ENCODE data around the gene EHMT1. TPM values are rescaled to one million over a fixed set of nuclear protein-coding genes. Genes with fewer than 3 reads are reported as not detected.
A peak's percentile ranks its signal among the peaks of the same experiment; 100 is the strongest.

The EHMT1 gene
- total RNA-seq, 2 experiments from 2014 or later: 145 to 295 TPM

DNA sequence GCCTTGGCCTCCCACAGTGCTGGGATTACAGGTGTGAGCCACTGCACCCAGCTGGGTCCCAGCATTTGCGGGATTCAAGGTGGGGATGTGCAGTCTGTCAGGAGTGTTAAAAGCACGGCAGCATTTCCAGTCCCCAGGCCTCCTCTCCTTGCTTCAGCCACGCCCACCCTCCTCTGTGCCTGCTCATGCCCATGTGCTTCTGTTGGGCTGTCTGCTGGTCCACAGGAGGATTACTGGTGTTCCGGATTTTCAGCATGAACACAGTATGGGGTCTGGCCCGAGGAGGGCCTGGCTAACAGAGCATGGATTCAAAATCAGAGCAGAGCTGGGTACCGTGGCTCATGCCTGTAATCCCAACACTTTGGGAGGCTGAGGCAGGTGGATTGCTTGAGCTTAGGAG is 7.9 kb upstream of the EHMT1 start:
- H3K4me2 ChIP-seq (ENCODE audit: low read length): no peak overlapping the region
- no peaks in the 10 kb centered on the region for H3K79me2 ChIP-seq (ENCODE audit: insufficient read depth, low read depth, low read length)
- CTCF ChIA-PET (ENCODE audit: unreplicated experiment): no interaction called here
- no peaks in the 10 kb centered on the region for H3K9me2 ChIP-seq (ENCODE audit: insufficient read depth, low read length)
- no peak for TF ChIP-seq EZH2phosphoT487 (IDR thresholded peaks at IDR 0.05; ENCODE audit: borderline replicate concordance, low read depth, low read length)
- TF ChIP-seq, protein P1, sequence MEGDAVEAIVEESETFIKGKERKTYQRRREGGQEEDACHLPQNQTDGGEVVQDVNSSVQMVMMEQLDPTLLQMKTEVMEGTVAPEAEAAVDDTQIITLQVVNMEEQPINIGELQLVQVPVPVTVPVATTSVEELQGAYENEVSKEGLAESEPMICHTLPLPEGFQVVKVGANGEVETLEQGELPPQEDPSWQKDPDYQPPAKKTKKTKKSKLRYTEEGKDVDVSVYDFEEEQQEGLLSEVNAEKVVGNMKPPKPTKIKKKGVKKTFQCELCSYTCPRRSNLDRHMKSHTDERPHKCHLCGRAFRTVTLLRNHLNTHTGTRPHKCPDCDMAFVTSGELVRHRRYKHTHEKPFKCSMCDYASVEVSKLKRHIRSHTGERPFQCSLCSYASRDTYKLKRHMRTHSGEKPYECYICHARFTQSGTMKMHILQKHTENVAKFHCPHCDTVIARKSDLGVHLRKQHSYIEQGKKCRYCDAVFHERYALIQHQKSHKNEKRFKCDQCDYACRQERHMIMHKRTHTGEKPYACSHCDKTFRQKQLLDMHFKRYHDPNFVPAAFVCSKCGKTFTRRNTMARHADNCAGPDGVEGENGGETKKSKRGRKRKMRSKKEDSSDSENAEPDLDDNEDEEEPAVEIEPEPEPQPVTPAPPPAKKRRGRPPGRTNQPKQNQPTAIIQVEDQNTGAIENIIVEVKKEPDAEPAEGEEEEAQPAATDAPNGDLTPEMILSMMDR (conservative IDR thresholded peaks at IDR 0.05; ENCODE audit: low read length): no peak
- POLR2A ChIA-PET: no interaction called here
- H3K4me3 ChIP-seq (ENCODE audit: low read depth, low read length, poor library complexity, severe bottlenecking): no peak overlapping the region
- no peaks in the 10 kb centered on the region for H4K20me1 ChIP-seq (ENCODE audit: insufficient read depth, low read length)
- no TSS peak for BruUV-seq (replicated peaks)
- DNase-seq (ENCODE audit: low spot score): no peak
- intact Hi-C loops (cut with micrococcal nuclease; ENCODE audit: unreplicated experiment): no loop called here
- peaks cover 30% of the 10 kb centered on the region for H3K4me1 ChIP-seq (ENCODE audit: insufficient read depth, low read length, poor library complexity, severe bottlenecking)
- peaks cover 31% of the 10 kb centered on the region for H3K36me3 ChIP-seq (ENCODE audit: insufficient read depth, low read length)
- no peaks in the 10 kb centered on the region for H3K9me3 ChIP-seq (ENCODE audit: low read length)
- H3K27ac ChIP-seq (ENCODE audit: low read depth, low read length, poor library complexity, severe bottlenecking): no peak overlapping the region
- H2AFZ ChIP-seq (ENCODE audit: low read length): no peak overlapping the region

DNA sequence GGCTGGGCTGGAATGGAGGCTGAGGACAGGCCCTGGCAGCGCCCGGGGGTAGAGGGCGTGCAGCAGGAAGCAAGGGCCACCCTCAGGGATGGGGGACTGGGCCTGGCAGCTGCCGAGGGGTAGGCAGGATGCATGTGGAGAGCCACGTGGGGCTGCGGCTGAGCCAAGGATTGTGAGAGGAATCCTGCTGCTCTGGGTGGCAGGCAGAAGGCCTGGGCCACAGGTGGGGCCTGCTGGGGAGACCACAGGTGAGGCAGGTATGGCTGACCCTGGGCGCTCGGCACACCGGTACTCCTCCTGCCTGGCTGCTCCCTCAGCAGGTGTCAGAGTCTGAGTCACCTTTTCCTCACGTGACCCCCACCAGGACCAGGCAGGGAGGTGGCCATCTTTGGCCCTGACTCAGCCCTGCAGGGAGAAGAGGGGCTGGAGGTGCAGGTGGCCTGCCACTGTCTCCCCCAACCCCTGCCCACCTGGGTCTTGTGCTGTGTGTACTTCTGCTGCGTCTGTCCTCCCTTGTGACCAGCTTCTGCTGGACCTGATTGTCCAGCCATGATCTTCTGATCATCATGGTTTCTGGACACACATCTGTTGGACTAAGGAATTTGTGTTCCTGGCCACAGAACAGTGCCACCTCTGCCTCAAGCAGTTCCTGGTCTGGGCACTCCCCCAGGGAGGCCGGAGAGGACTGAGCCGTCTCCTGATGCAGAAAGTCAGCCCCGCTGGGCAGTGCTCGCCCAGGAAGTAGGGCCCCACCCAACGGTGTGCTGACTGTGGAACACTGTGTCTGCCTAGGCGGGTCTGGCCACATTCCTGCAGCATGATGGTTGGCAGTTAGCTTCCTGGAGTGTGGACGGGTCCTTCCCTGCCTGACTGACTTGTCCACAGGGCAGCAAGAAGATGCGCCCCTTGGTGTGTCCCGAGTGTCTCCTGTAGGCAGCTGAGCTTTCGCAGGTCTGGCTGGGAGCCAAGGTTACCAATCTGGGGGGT is 6.9 kb upstream of the EHMT1 start:
- DNase-seq (ENCODE audit: low spot score): peak; percentile 30
- H3K79me2 ChIP-seq (ENCODE audit: insufficient read depth, low read depth, low read length): peaks cover 8% of the 10 kb centered on the region
- ChIA-PET CTCF (ENCODE audit: unreplicated experiment) (no interaction called here), POLR2A (no interaction called here)
- H3K4me1 ChIP-seq (ENCODE audit: insufficient read depth, low read length, poor library complexity, severe bottlenecking): peaks cover 31% of the 10 kb centered on the region
- H3K36me3 ChIP-seq (ENCODE audit: insufficient read depth, low read length): peaks cover 40% of the 10 kb centered on the region
- H2AFZ ChIP-seq (ENCODE audit: low read length): no peak overlapping the region
- no peaks in the 10 kb centered on the region for H4K20me1 ChIP-seq (ENCODE audit: insufficient read depth, low read length)
- no peaks in the 10 kb centered on the region for H3K9me2 ChIP-seq (ENCODE audit: insufficient read depth, low read length)
- no peaks in the 10 kb centered on the region for H3K9me3 ChIP-seq (ENCODE audit: low read length)
- no peak overlapping the region for H3K27ac ChIP-seq (ENCODE audit: low read depth, low read length, poor library complexity, severe bottlenecking)
- intact Hi-C loops (cut with micrococcal nuclease; ENCODE audit: unreplicated experiment): no loop called here
- TF ChIP-seq EZH2phosphoT487 (IDR thresholded peaks at IDR 0.05; ENCODE audit: borderline replicate concordance, low read depth, low read length): no peak
- TF ChIP-seq, protein P1 (conservative IDR thresholded peaks at IDR 0.05; ENCODE audit: low read length): no peak
- BruUV-seq (replicated peaks): no TSS peak
- no peak overlapping the region; the same call in 1 of the 2 replicates for H3K4me2 ChIP-seq (ENCODE audit: low read length)
- H3K4me3 ChIP-seq (ENCODE audit: low read depth, low read length, poor library complexity, severe bottlenecking): no peak overlapping the region

DNA sequence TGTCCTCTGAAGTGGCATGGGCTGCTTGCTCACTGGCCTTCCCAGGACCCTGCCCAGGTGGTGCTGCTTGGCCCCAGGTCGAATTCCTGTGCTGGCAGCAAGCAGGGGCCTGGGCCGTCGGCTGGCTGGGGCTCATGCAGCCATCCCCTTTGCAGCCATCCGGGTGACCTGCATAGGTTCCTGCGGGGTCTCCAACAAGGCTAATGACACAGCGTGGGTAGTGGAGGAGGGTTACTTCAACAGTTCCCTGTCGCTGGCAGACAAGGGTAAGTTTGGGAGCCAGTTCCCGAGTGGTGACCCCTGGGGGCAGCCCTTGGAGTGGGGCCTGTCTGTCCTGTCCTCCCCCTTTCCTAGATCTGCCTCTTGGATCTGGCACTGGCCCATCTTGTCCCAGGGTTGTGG is 6.1 kb upstream of the EHMT1 start:
- CTCF ChIA-PET (ENCODE audit: unreplicated experiment): no interaction called here
- H3K9me3 ChIP-seq (ENCODE audit: low read length): no peaks in the 10 kb centered on the region
- H3K27ac ChIP-seq (ENCODE audit: low read depth, low read length, poor library complexity, severe bottlenecking): no peak overlapping the region
- no peak overlapping the region for H3K4me2 ChIP-seq (ENCODE audit: low read length)
- peaks cover 32% of the 10 kb centered on the region for H3K4me1 ChIP-seq (ENCODE audit: insufficient read depth, low read length, poor library complexity, severe bottlenecking)
- peaks cover 47% of the 10 kb centered on the region for H3K36me3 ChIP-seq (ENCODE audit: insufficient read depth, low read length)
- no peak overlapping the region for H3K4me3 ChIP-seq (ENCODE audit: low read depth, low read length, poor library complexity, severe bottlenecking)
- BruUV-seq (replicated peaks): no TSS peak
- POLR2A ChIA-PET: no interaction called here
- intact Hi-C loops (cut with micrococcal nuclease; ENCODE audit: unreplicated experiment): no loop called here
- no peaks in the 10 kb centered on the region; the same call in 1 of the 2 replicates for H4K20me1 ChIP-seq (ENCODE audit: insufficient read depth, low read length)
- peaks cover 16% of the 10 kb centered on the region for H3K79me2 ChIP-seq (ENCODE audit: insufficient read depth, low read depth, low read length)
- DNase-seq (ENCODE audit: low spot score): no peak
- no peaks in the 10 kb centered on the region for H3K9me2 ChIP-seq (ENCODE audit: insufficient read depth, low read length)
- no peak for TF ChIP-seq EZH2phosphoT487 (IDR thresholded peaks at IDR 0.05; ENCODE audit: borderline replicate concordance, low read depth, low read length)
- TF ChIP-seq, protein P1 (conservative IDR thresholded peaks at IDR 0.05; ENCODE audit: low read length): no peak
- no peak overlapping the region for H2AFZ ChIP-seq (ENCODE audit: low read length)
